ENCODE measurements around the gene FBLN7.
A peak's percentile ranks its signal among the peaks of the same experiment; 100 is the strongest.
"Not testable (repeated sequence)": the region's sequence is repeated elsewhere in the genome, so short reads cannot be mapped to it uniquely, and the experiment has no call there.

The FBLN7 gene

GRCh38 chr2:112185131-112185530 is 46.9 kb downstream of the FBLN7 start:
- DNase-seq (ENCODE audit: low read depth) = no peak

GRCh38 chr2:112187046-112187715 is 49.0 kb downstream of the FBLN7 start:
- DNase-seq (ENCODE audit: low read depth) = no peak

- peak; percentile 34 for DNase-seq (ENCODE audit: low read depth)
These were observed 49.8 kb downstream of the FBLN7 start for GRCh38 chr2:112187805-112188596.

GRCh38 chr2:112189001-112189556 is 50.9 kb downstream of the FBLN7 start:
- no peak for DNase-seq (ENCODE audit: low read depth)

GRCh38 chr2:112194028-112194427 is 55.8 kb downstream of the FBLN7 start:
- DNase-seq (ENCODE audit: low read depth) = no peak

GRCh38 chr2:112194482-112194881 is 56.3 kb downstream of the FBLN7 start:
- DNase-seq (ENCODE audit: low read depth) = no peak

GRCh38 chr2:112195167-112195766 is 57.1 kb downstream of the FBLN7 start:
- DNase-seq (ENCODE audit: low read depth) = no peak

GRCh38 chr2:112195950-112196349 is 57.8 kb downstream of the FBLN7 start:
- DNase-seq (ENCODE audit: low read depth) = no peak

GRCh38 chr2:112197868-112198267 is 59.7 kb downstream of the FBLN7 start:
- no peak for DNase-seq (ENCODE audit: low read depth)

- DNase-seq (ENCODE audit: low read depth) = no peak
These were observed 60.6 kb downstream of the FBLN7 start for GRCh38 chr2:112198780-112199179.

GRCh38 chr2:112199188-112199587 is 61.0 kb downstream of the FBLN7 start:
- DNase-seq (ENCODE audit: low read depth) = no peak

GRCh38 chr2:112201696-112202430 is 63.7 kb downstream of the FBLN7 start:
- DNase-seq (ENCODE audit: low read depth) = peak; percentile 17

- DNase-seq (ENCODE audit: low read depth) = peak; percentile 9
These were observed 66.2 kb downstream of the FBLN7 start for GRCh38 chr2:112204411-112204810.

GRCh38 chr2:112207905-112208304 is 69.7 kb downstream of the FBLN7 start:
- DNase-seq (ENCODE audit: low read depth) = not testable (repeated sequence)

- peak; percentile 23 for DNase-seq (ENCODE audit: low read depth)
These were observed 78.0 kb downstream of the FBLN7 start for GRCh38 chr2:112216167-112216566.

- DNase-seq (ENCODE audit: low read depth) = no peak
These were observed 79.7 kb downstream of the FBLN7 start for GRCh38 chr2:112217854-112218253.

GRCh38 chr2:112220186-112220585 is 82.0 kb downstream of the FBLN7 start:
- DNase-seq (ENCODE audit: low read depth) = no peak

- DNase-seq (ENCODE audit: low read depth) = no peak
These were observed 82.6 kb downstream of the FBLN7 start for GRCh38 chr2:112220831-112221230.

GRCh38 chr2:112229348-112229747 is 91.2 kb downstream of the FBLN7 start:
- DNase-seq (ENCODE audit: low read depth) = peak; percentile 3

- no peak for DNase-seq (ENCODE audit: low read depth)
These were observed 92.2 kb downstream of the FBLN7 start for GRCh38 chr2:112230371-112230770.
